Astrocyte (in vitro differentiated cells and primary cell): ENCODE data around the gene DAPL1.

Source experiments
- CTCF ChIP-seq: IDR thresholded peaks from 2 replicates; pipeline ENCODE4 v1.5.1; 2011; ENCODE audit warnings: low read depth, mild to moderate bottlenecking, inconsistent platforms, low read length, moderate library complexity; ENCODE audit not compliant: insufficient read depth
- EZH2 ChIP-seq: IDR thresholded peaks from 2 replicates; pipeline ENCODE4 v1.6.1; 2012; ENCODE audit warnings: mild to moderate bottlenecking, low read length, inconsistent platforms; ENCODE audit not compliant: insufficient read depth

- no peak for TF ChIP-seq CTCF
- TF ChIP-seq EZH2: no peak
These were observed at the start of gene DAPL1 for GRCh38 chr2:158795195-158795924.
